Smooth muscle cell of the coronary artery (primary cell): ENCODE data around the gene COL17A1. TPM values are rescaled to one million over a fixed set of nuclear protein-coding genes. Genes with fewer than 3 reads are reported as not detected.

Experiments used
- total RNA-seq: library from RNA; depleted of rRNA; stranded (reverse); fragments of >200 nt; gene quantifications from 2 replicates; pipeline ENCODE4 v1.2.3, GENCODE V29; 2014; ENCODE audit warnings: low replicate concordance

Gene COL17A1
- total RNA-seq = 0.23 and 0.45 TPM in 2 replicates

DNA sequence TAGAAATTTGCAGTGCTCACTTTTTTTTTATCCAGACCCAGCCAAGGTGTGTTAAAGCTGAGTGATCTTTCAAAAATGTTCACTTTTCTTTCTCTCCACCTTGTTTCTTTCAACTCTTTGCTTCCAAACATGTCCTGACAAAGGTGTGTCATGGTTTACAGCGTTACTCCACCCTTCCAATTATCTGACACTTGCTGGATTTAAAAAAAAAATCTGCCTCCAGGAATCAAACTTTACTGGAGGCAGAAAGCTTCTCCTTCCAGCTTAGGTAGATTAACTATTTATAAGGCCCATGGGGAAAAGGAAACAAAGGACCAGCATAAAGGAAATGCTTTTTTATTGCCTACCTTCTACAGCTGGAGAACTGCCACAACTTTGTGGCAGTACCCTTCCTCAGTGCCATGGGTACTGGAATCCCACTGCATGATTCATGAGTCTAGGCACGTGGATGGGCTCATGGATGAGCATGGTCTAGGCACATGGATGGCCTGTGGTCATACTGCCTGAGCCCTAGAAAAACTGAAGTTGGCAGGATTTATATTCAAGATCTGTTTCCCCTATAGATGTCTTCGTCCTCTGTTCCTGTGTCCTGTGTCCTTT lies at the start of gene COL17A1:
COL17A1 (minus strand) TSS at position 80 of the 600 bp plus-strand sequence. CDS start 5,207 bp downstream, outside the sequence.

GRCh38 chr10:104121485-104122224 lies 36.0 kb upstream of the COL17A1 start, which contains the start of gene SFR1:
Gene SFR1, plus strand, starts transcription at chr10:104122171. Its CDS starts 13 bp downstream, at chr10:104122184.

Other genes starting within 250 kb of the COL17A1 start
- gene SH3PXD2A, start 230.3 kb downstream of the COL17A1 start, total RNA-seq = 8.4 and 15.0 TPM in 2 replicates
- 24.0 and 30.4 TPM in 2 replicates for gene STN1, start 167.7 kb downstream of the COL17A1 start, total RNA-seq
- gene SLK, start 118.7 kb downstream of the COL17A1 start, total RNA-seq = 20.7 and 29.6 TPM in 2 replicates
- 1.2 and 4.4 TPM in 2 replicates for gene SFR1, start 36.3 kb upstream of the COL17A1 start, total RNA-seq
- gene CFAP43, start 146.5 kb upstream of the COL17A1 start, total RNA-seq = 0.08 and 0.23 TPM in 2 replicates
- 170 and 193 TPM in 2 replicates for gene GSTO1, start 169.0 kb upstream of the COL17A1 start, total RNA-seq
- gene GSTO2, start 183.3 kb upstream of the COL17A1 start, total RNA-seq = 0.47 and 1.1 TPM in 2 replicates